Measurements from ENCODE around the gene ZNF587B. TPM values are rescaled to one million over a fixed set of nuclear protein-coding genes. Genes with fewer than 3 reads are reported as not detected.

Gene ZNF587B
- polyA plus RNA-seq, 3 donors, result 0.18 to 6.6 (median 0.56) TPM

GRCh38 chr19:57803265-57803593 is 26.9 kb upstream of the ZNF587B start:
- peaks cover 6 to 24% of the 10 kb centered on the region in 2 donors for H3K36me3 ChIP-seq (replicated peaks in 1 of 2; ENCODE audit: control insufficient read depth in 1 of 2, insufficient read depth in 2 of 2, low read length in 2 of 2)
- H3K4me1 Mint-ChIP-seq, result peaks cover 58% of the 10 kb centered on the region
- H3K4me1 ChIP-seq (ENCODE audit: control insufficient read depth in 1 of 2, insufficient read depth in 2 of 2, low read length in 2 of 2), result peaks cover 27 to 33% of the 10 kb centered on the region in 2 donors
- H3K4me3 ChIP-seq (replicated peaks in 1 of 3; ENCODE audit: low read depth in 2 of 3, low read length in 3 of 3), result peak overlapping the region; percentile 36 to 80 (median 57)
- DNase-seq, result no peak
- 12% methylated on average over 5 of the region's 6 CpGs for WGBS (ENCODE audit: insufficient coverage)
- H4K20me1 ChIP-seq (ENCODE audit: insufficient read depth, low read length), result no peaks in the 10 kb centered on the region
- H2AFZ ChIP-seq (ENCODE audit: insufficient read depth, low read depth, low read length, poor library complexity, severe bottlenecking), result peak overlapping the region; percentile 80
- intact Hi-C loops (cut with micrococcal nuclease), result no loop called here
- H3K4me3 Mint-ChIP-seq, result peak overlapping the region; percentile 90 to 99
- H3K27ac ChIP-seq (ENCODE audit: low read depth in 1 of 2, low read length in 2 of 2), result peak overlapping the region; percentile 38 to 41
- peak overlapping the region; percentile 71 for H3K9ac ChIP-seq (ENCODE audit: insufficient read depth, low read length, poor library complexity, severe bottlenecking)
- peak overlapping the region in 3 of 7 donors; percentile 12 to 85 (median 76) for H3K27ac Mint-ChIP-seq
- H3K27me3 Mint-ChIP-seq (ENCODE audit: low read depth in 3 of 3), result peaks cover 0 to 6% (median 0%) of the 10 kb centered on the region in 3 donors
- peak overlapping the region; percentile 80 for H3K4me2 ChIP-seq (replicated peaks; ENCODE audit: extremely low read depth, low read length, poor library complexity, severe bottlenecking)
- peaks cover 21 to 43% of the 10 kb centered on the region in 2 donors for H3K36me3 Mint-ChIP-seq
- H3K79me2 ChIP-seq (ENCODE audit: insufficient read depth, low read length), result no peaks in the 10 kb centered on the region
- no peaks in the 10 kb centered on the region for H3K9me3 ChIP-seq (replicated peaks in 1 of 2; ENCODE audit: control insufficient read depth in 1 of 2, insufficient read depth in 1 of 2, low read length in 2 of 2)
- peaks cover 0 to 2% (median 0%) of the 10 kb centered on the region in 7 donors for H3K9me3 Mint-ChIP-seq
- H3K27me3 ChIP-seq (ENCODE audit: control insufficient read depth in 2 of 2, insufficient read depth in 2 of 2, low read length in 2 of 2), result no peaks in the 10 kb centered on the region
- TF ChIP-seq CTCF (IDR thresholded peaks at IDR 0.05), result no peak

GRCh38 chr19:57803594-57804325 is 26.3 kb upstream of the ZNF587B start:
- H3K27me3 Mint-ChIP-seq (ENCODE audit: low read depth in 3 of 3), result peaks cover 0 to 6% (median 0%) of the 10 kb centered on the region in 3 donors
- Histone ChIP-seq H3K4me3 (replicated peaks in 1 of 3; ENCODE audit: low read depth in 2 of 3, low read length in 3 of 3) (peak overlapping the region; percentile 36 to 80 (median 57)), H3K27ac (ENCODE audit: low read depth in 1 of 2, low read length in 2 of 2) (peak overlapping the region; percentile 38 to 41), H3K4me1 (ENCODE audit: control insufficient read depth in 1 of 2, insufficient read depth in 2 of 2, low read length in 2 of 2) (peaks cover 22 to 27% of the 10 kb centered on the region in 2 donors), H3K36me3 (replicated peaks in 1 of 2; ENCODE audit: control insufficient read depth in 1 of 2, insufficient read depth in 2 of 2, low read length in 2 of 2) (peaks cover 11 to 30% of the 10 kb centered on the region in 2 donors), H2AFZ (ENCODE audit: insufficient read depth, low read depth, low read length, poor library complexity, severe bottlenecking) (peak overlapping the region; percentile 80), H3K27me3 (ENCODE audit: control insufficient read depth in 2 of 2, insufficient read depth in 2 of 2, low read length in 2 of 2) (no peaks in the 10 kb centered on the region), H3K9me3 (replicated peaks in 1 of 2; ENCODE audit: control insufficient read depth in 1 of 2, insufficient read depth in 1 of 2, low read length in 2 of 2) (no peaks in the 10 kb centered on the region), H3K79me2 (ENCODE audit: insufficient read depth, low read length) (no peaks in the 10 kb centered on the region), H3K9ac (ENCODE audit: insufficient read depth, low read length, poor library complexity, severe bottlenecking) (peak overlapping the region; percentile 71), H3K4me2 (replicated peaks; ENCODE audit: extremely low read depth, low read length, poor library complexity, severe bottlenecking) (peak overlapping the region; percentile 80), H4K20me1 (ENCODE audit: insufficient read depth, low read length) (no peaks in the 10 kb centered on the region)
- intact Hi-C loops (cut with micrococcal nuclease), result no loop called here
- H3K9me3 Mint-ChIP-seq, result peaks cover 0 to under 1% (median 0%) of the 10 kb centered on the region in 7 donors
- no peak for DNase-seq
- peak overlapping the region; percentile 90 to 99 for H3K4me3 Mint-ChIP-seq
- peaks cover 53% of the 10 kb centered on the region for H3K4me1 Mint-ChIP-seq
- peaks cover 26 to 48% of the 10 kb centered on the region in 2 donors for H3K36me3 Mint-ChIP-seq
- H3K27ac Mint-ChIP-seq, result peak overlapping the region in 5 of 7 donors; percentile 12 to 89 (median 76)
- TF ChIP-seq CTCF (IDR thresholded peaks at IDR 0.05), result no peak
- 22% methylated on average over 14 of the region's 19 CpGs for WGBS (ENCODE audit: insufficient coverage)

Measured in CD14-positive monocyte (primary cell).